Parathyroid adenoma (tissue), 2 donors: ENCODE results near the gene PLPP4.

Experiments used
- H2AFZ ChIP-seq: fragments of 300-600 bp; sonication (generic); one replicate; pipeline ENCODE4 v1.7.0; 2017; ENCODE audit warnings: antibody characterized with exemption, mild to moderate bottlenecking
- H3K27ac ChIP-seq: fragments of 300-600 bp; sonication (generic); one replicate; pipeline ENCODE4 v1.7.0; 2017
- H3K27me3 ChIP-seq: fragments of 300-600 bp; sonication (generic); one replicate; pipeline ENCODE4 v1.7.0; 2017; ENCODE audit warnings: low read length; ENCODE audit not compliant: control insufficient read depth, insufficient read depth
- H3K36me3 ChIP-seq: fragments of 300-600 bp; sonication (generic); one replicate; pipeline ENCODE4 v1.7.0; 2017; ENCODE audit warnings: low read length; ENCODE audit not compliant: control insufficient read depth, insufficient read depth
- H3K4me1 ChIP-seq: fragments of 300-600 bp; sonication (generic); one replicate; pipeline ENCODE4 v1.7.0; 2017; ENCODE audit warnings: control low read depth
- H3K4me2 ChIP-seq: fragments of 300-600 bp; sonication (generic); one replicate; pipeline ENCODE4 v1.7.0; 2017; ENCODE audit warnings: low read length
- H3K4me3 ChIP-seq: fragments of 300-600 bp; sonication (generic); one replicate; pipeline ENCODE4 v1.7.0; 2017; ENCODE audit warnings: low read depth, low read length
- H3K79me2 ChIP-seq: fragments of 300-600 bp; sonication (generic); one replicate; pipeline ENCODE4 v1.7.0; 2017; ENCODE audit warnings: control low read depth
- H3K9ac ChIP-seq: fragments of 300-600 bp; sonication (generic); one replicate; pipeline ENCODE4 v1.7.0; 2017; ENCODE audit warnings: mild to moderate bottlenecking
- H3K9me3 ChIP-seq: fragments of 300-600 bp; sonication (generic); one replicate; pipeline ENCODE4 v1.7.0; 2017; ENCODE audit warnings: low read length; ENCODE audit not compliant: control insufficient read depth
- CTCF ChIP-seq: fragments of 300-600 bp; sonication (generic); IDR thresholded peaks from one replicate; pipeline ENCODE4 v1.7.0; 2017; ENCODE audit warnings: antibody characterized with exemption, mild to moderate bottlenecking
- donor health status: primary hyperparathyroidism.

The PLPP4 gene

GRCh38 chr10:120458432-120458831, 1.4 kb downstream of the PLPP4 start:
- Histone ChIP-seq H3K9me3 (no peaks in the 10 kb centered on the region), H3K4me2 (no peak overlapping the region), H3K27ac (no peak overlapping the region), H3K79me2 (no peaks in the 10 kb centered on the region), H3K4me3 (no peak overlapping the region), H3K9ac (no peak overlapping the region), H3K27me3 (no peaks in the 10 kb centered on the region), H3K4me1 (no peaks in the 10 kb centered on the region), H3K36me3 (no peaks in the 10 kb centered on the region), H2AFZ (no peak overlapping the region)
- no peak for TF ChIP-seq CTCF

- Histone ChIP-seq H3K79me2 (no peaks in the 10 kb centered on the region), H3K27me3 (no peaks in the 10 kb centered on the region), H3K4me3 (no peak overlapping the region)
These were observed 2.2 kb downstream of the PLPP4 start for GRCh38 chr10:120459185-120459584.

GRCh38 chr10:120460186-120460585, 3.2 kb downstream of the PLPP4 start:
- TF ChIP-seq CTCF = no peak
- Histone ChIP-seq H2AFZ (no peak overlapping the region), H3K9me3 (no peaks in the 10 kb centered on the region), H3K4me3 (no peak overlapping the region), H3K9ac (no peak overlapping the region), H3K27me3 (no peaks in the 10 kb centered on the region), H3K79me2 (no peaks in the 10 kb centered on the region), H3K36me3 (no peaks in the 10 kb centered on the region), H3K4me1 (no peaks in the 10 kb centered on the region), H3K27ac (no peak overlapping the region), H3K4me2 (no peak overlapping the region)

More at GRCh38 chr10:120459185-120459584, 2.2 kb downstream of the PLPP4 start:
- Histone ChIP-seq H3K4me2 (no peak overlapping the region), H3K9me3 (no peaks in the 10 kb centered on the region), H3K9ac (no peak overlapping the region), H3K27ac (no peak overlapping the region), H2AFZ (no peak overlapping the region), H3K36me3 (no peaks in the 10 kb centered on the region), H3K4me1 (no peaks in the 10 kb centered on the region)
- no peak for TF ChIP-seq CTCF

GRCh38 chr10:120460776-120461175, 3.7 kb downstream of the PLPP4 start:
- no peaks in the 10 kb centered on the region for H3K27me3 ChIP-seq
- no peak overlapping the region for H3K4me3 ChIP-seq

More at GRCh38 chr10:120460776-120461175, 3.7 kb downstream of the PLPP4 start:
- Histone ChIP-seq H3K4me2 (no peak overlapping the region), H3K79me2 (no peaks in the 10 kb centered on the region), H3K27ac (no peak overlapping the region), H3K9ac (no peak overlapping the region), H3K36me3 (no peaks in the 10 kb centered on the region), H3K9me3 (no peaks in the 10 kb centered on the region), H2AFZ (no peak overlapping the region), H3K4me1 (no peaks in the 10 kb centered on the region)
- TF ChIP-seq CTCF = no peak
